Progenitor cell of endocrine pancreas (in vitro differentiated cells): ENCODE measurements around the gene TCEA3. TPM values are rescaled to one million over a fixed set of nuclear protein-coding genes. Genes with fewer than 3 reads are reported as not detected.

Source experiments
- DNase-seq: peaks from one replicate; pipeline ENCODE4 v3.0.0; 2021; ENCODE audit warnings: low spot score; ENCODE audit not compliant: unreplicated experiment
- H3K27ac Mint-ChIP-seq: 2 replicates; pipeline ENCODE4 v1.8.0; 2021; ENCODE audit warnings: mild to moderate bottlenecking, moderate library complexity, mixed read lengths
- H3K27me3 Mint-ChIP-seq: 2 replicates; pipeline ENCODE4 v1.8.0; 2021; ENCODE audit warnings: mixed read lengths
- H3K36me3 Mint-ChIP-seq: 2 replicates; pipeline ENCODE4 v1.8.0; 2022; ENCODE audit warnings: mixed read lengths; ENCODE audit not compliant: insufficient read depth
- H3K4me1 Mint-ChIP-seq: 2 replicates; pipeline ENCODE4 v1.8.0; 2021; ENCODE audit warnings: low read depth, mixed read lengths
- H3K4me3 Mint-ChIP-seq: 2 replicates; pipeline ENCODE4 v1.8.0; 2021; ENCODE audit warnings: low read depth, mild to moderate bottlenecking, moderate library complexity, mixed read lengths
- H3K9me3 Mint-ChIP-seq: 2 replicates; pipeline ENCODE4 v1.8.0; 2021; ENCODE audit warnings: low read depth, mixed read lengths
- CTCF ChIP-seq: fragments of 200-600 bp; sonication (generic); IDR thresholded peaks from one replicate; pipeline ENCODE4 v1.5.0; 2021; ENCODE audit warnings: antibody characterized with exemption, mild to moderate bottlenecking; ENCODE audit not compliant: unreplicated experiment
- total RNA-seq: library from RNA; stranded (reverse); gene quantifications from 2 replicates; pipeline ENCODE4 v1.2.1, GENCODE V29; 2021

The TCEA3 gene
- total RNA-seq, 1 donor from 2014 or later, result 12.9 TPM

- Mint-ChIP-seq H3K9me3 (no peaks in the 10 kb centered on the region), H3K4me3 (no peak overlapping the region), H3K27me3 (peaks cover 1% of the 10 kb centered on the region), H3K27ac (no peak overlapping the region), H3K36me3 (no peaks in the 10 kb centered on the region), H3K4me1 (peaks cover 13% of the 10 kb centered on the region)
- no peak for DNase-seq
- TF ChIP-seq CTCF, result no peak
Observed at GRCh38 chr1:23416964-23417363, 7.6 kb downstream of the TCEA3 start.

- Mint-ChIP-seq H3K9me3 (no peaks in the 10 kb centered on the region), H3K27me3 (no peaks in the 10 kb centered on the region), H3K27ac (no peak overlapping the region), H3K4me3 (no peak overlapping the region), H3K4me1 (peaks cover 15% of the 10 kb centered on the region), H3K36me3 (no peaks in the 10 kb centered on the region)
- no peak for DNase-seq
- TF ChIP-seq CTCF, result no peak
Observed at GRCh38 chr1:23408797-23409290, 15.7 kb downstream of the TCEA3 start.

- TF ChIP-seq CTCF, result no peak
- no peak for DNase-seq
Observed at GRCh38 chr1:23407016-23407630, 17.4 kb downstream of the TCEA3 start.

GRCh38 chr1:23405946-23406345 lies 18.6 kb downstream of the TCEA3 start:
- TF ChIP-seq CTCF, result no peak
- Mint-ChIP-seq H3K9me3 (no peaks in the 10 kb centered on the region), H3K4me1 (peaks cover 8% of the 10 kb centered on the region), H3K36me3 (peaks cover 2% of the 10 kb centered on the region), H3K27ac (no peak overlapping the region), H3K27me3 (no peaks in the 10 kb centered on the region), H3K4me3 (no peak overlapping the region)
- DNase-seq, result no peak

More at GRCh38 chr1:23407016-23407630, 17.4 kb downstream of the TCEA3 start:
- Mint-ChIP-seq H3K4me3 (no peak overlapping the region), H3K27ac (no peak overlapping the region), H3K36me3 (peaks cover 2% of the 10 kb centered on the region), H3K27me3 (no peaks in the 10 kb centered on the region), H3K9me3 (no peaks in the 10 kb centered on the region), H3K4me1 (peaks cover 17% of the 10 kb centered on the region)

GRCh38 chr1:23403735-23404486 lies 20.6 kb downstream of the TCEA3 start:
- Mint-ChIP-seq H3K4me1 (peaks cover 1% of the 10 kb centered on the region), H3K4me3 (peak overlapping the region; percentile 60), H3K27ac (no peak overlapping the region)

More at GRCh38 chr1:23403735-23404486, 20.6 kb downstream of the TCEA3 start:
- Mint-ChIP-seq H3K9me3 (no peaks in the 10 kb centered on the region), H3K36me3 (peaks cover 3% of the 10 kb centered on the region), H3K27me3 (no peaks in the 10 kb centered on the region)
- peak; percentile 81 for DNase-seq
- peak; percentile 94 for TF ChIP-seq CTCF
